H9 (cell line): ENCODE results near the gene ATAD2B. TPM values are rescaled to one million over a fixed set of nuclear protein-coding genes. Genes with fewer than 3 reads are reported as not detected.

Experiments
- DNase-seq: peaks from one replicate; pipeline ENCODE4 v3.0.0-alpha.2; 2017
- H2AFZ ChIP-seq: one replicate; pipeline ENCODE4 v1.6.1; 2013; ENCODE audit warnings: mild to moderate bottlenecking, low read length, control low read depth, moderate library complexity
- H2AK5ac ChIP-seq: 2 replicates; pipeline ENCODE4 v1.6.1; 2013; ENCODE audit warnings: low read length, control low read depth, mixed read lengths; ENCODE audit not compliant: insufficient read length
- H2BK120ac ChIP-seq: one replicate; pipeline ENCODE4 v1.6.1; 2013; ENCODE audit warnings: low read depth, mild to moderate bottlenecking, low read length, control low read depth, inconsistent platforms; ENCODE audit not compliant: poor library complexity, severe bottlenecking
- H2BK12ac ChIP-seq: 2 replicates; pipeline ENCODE4 v1.6.1; 2013; ENCODE audit warnings: low read length, control low read depth, mixed read lengths, low read depth; ENCODE audit not compliant: insufficient read length
- H2BK15ac ChIP-seq: 2 replicates; pipeline ENCODE4 v1.6.1; 2013; ENCODE audit warnings: low read depth, low read length, control low read depth
- H2BK20ac ChIP-seq: one replicate; pipeline ENCODE4 v1.6.1; 2013; ENCODE audit warnings: low read depth, mild to moderate bottlenecking, low read length, control low read depth, inconsistent platforms; ENCODE audit not compliant: poor library complexity, severe bottlenecking
- H2BK5ac ChIP-seq: 2 replicates; pipeline ENCODE4 v1.6.1; 2013; ENCODE audit warnings: low read length, control low read depth, mixed read lengths; ENCODE audit not compliant: insufficient read length
- H3K14ac ChIP-seq: 2 replicates; pipeline ENCODE4 v1.6.1; 2013; ENCODE audit warnings: low read length, control low read depth; ENCODE audit not compliant: insufficient read depth
- H3K18ac ChIP-seq: 2 replicates; pipeline ENCODE4 v1.6.1; 2013; ENCODE audit warnings: low read depth, mild to moderate bottlenecking, mixed read lengths, low read length, control low read depth; ENCODE audit not compliant: insufficient read length
- H3K23ac ChIP-seq: 2 replicates; pipeline ENCODE4 v1.6.1; 2013; ENCODE audit warnings: low read length, control low read depth, mixed read lengths, low read depth; ENCODE audit not compliant: insufficient read length
- H3K23me2 ChIP-seq: 2 replicates; pipeline ENCODE4 v1.6.1; 2013; ENCODE audit warnings: low read depth, mild to moderate bottlenecking, mixed read lengths, low read length, control low read depth; ENCODE audit not compliant: insufficient read length, poor library complexity, severe bottlenecking
- H3K27ac ChIP-seq: 2 replicates; pipeline ENCODE4 v1.5.1; 2013; ENCODE audit warnings: low read length, control low read depth, mixed read lengths, low read depth; ENCODE audit not compliant: insufficient read length
- H3K27me3 ChIP-seq: 2 replicates; pipeline ENCODE4 v1.6.1; 2013; ENCODE audit warnings: low read length, control low read depth, inconsistent platforms; ENCODE audit not compliant: insufficient read depth
- H3K4ac ChIP-seq: 2 replicates; pipeline ENCODE4 v1.6.1; 2013; ENCODE audit warnings: low read depth, mild to moderate bottlenecking, control low read depth, inconsistent platforms, low read length, moderate library complexity
- H3K4me1 ChIP-seq: 2 replicates; pipeline ENCODE4 v1.6.1; 2013; ENCODE audit warnings: low read length, control low read depth, inconsistent platforms; ENCODE audit not compliant: insufficient read depth
- H3K4me2 ChIP-seq: 2 replicates; pipeline ENCODE4 v1.6.1; 2013; ENCODE audit warnings: low read length, control low read depth, mixed read lengths; ENCODE audit not compliant: insufficient read length, insufficient read depth
- H3K56ac ChIP-seq: 2 replicates; pipeline ENCODE4 v1.6.1; 2013; ENCODE audit warnings: low read depth, mild to moderate bottlenecking, mixed read lengths, low read length, control low read depth; ENCODE audit not compliant: insufficient read length
- H3K79me1 ChIP-seq: 2 replicates; pipeline ENCODE4 v1.6.1; 2013; ENCODE audit warnings: low read depth, mild to moderate bottlenecking, moderate library complexity, low read length, control low read depth, inconsistent platforms; ENCODE audit not compliant: insufficient read depth, poor library complexity, severe bottlenecking
- H3K79me2 ChIP-seq: 2 replicates; pipeline ENCODE4 v1.6.1; 2013; ENCODE audit warnings: low read length, control low read depth, inconsistent platforms; ENCODE audit not compliant: insufficient read depth
- H3K9ac ChIP-seq: 2 replicates; pipeline ENCODE4 v1.6.1; 2013; ENCODE audit warnings: low read length, control low read depth, mixed read lengths; ENCODE audit not compliant: insufficient read length; ENCODE audit errors: extremely low read depth
- H3K9me3 ChIP-seq: one replicate; pipeline ENCODE4 v1.6.1; 2013; ENCODE audit warnings: low read depth, low read length, inconsistent platforms; ENCODE audit not compliant: control insufficient read depth
- H3T11ph ChIP-seq: one replicate; pipeline ENCODE4 v1.6.1; 2013; ENCODE audit warnings: mild to moderate bottlenecking, low read length, control low read depth, inconsistent platforms
- H4K20me1 ChIP-seq: one replicate; pipeline ENCODE4 v1.6.1; 2013; ENCODE audit not compliant: control insufficient read depth, insufficient read length, insufficient read depth
- H4K5ac ChIP-seq: 2 replicates; pipeline ENCODE4 v1.6.1; 2013; ENCODE audit warnings: low read depth, mild to moderate bottlenecking, mixed read lengths, low read length, control low read depth; ENCODE audit not compliant: insufficient read length
- H4K8ac ChIP-seq: replicated peaks from 2 replicates; pipeline ENCODE4 v1.6.1; 2013; ENCODE audit warnings: low read length, control low read depth, mixed read lengths, low read depth; ENCODE audit not compliant: insufficient read length
- H4K91ac ChIP-seq: 2 replicates; pipeline ENCODE4 v1.6.1; 2013; ENCODE audit warnings: low read depth, mild to moderate bottlenecking, moderate library complexity, mixed read lengths, low read length, control low read depth; ENCODE audit not compliant: insufficient read length
- H3K27ac Mint-ChIP-seq, 3 experiments: 2 replicates in 2 of 3; 3 replicates in 1 of 3; pipeline ENCODE4 v1.8.0; 2020 to 2021; ENCODE audit warnings: mixed read lengths in 3 of 3, mild to moderate bottlenecking in 1 of 3, moderate library complexity in 1 of 3
- H3K27me3 Mint-ChIP-seq: 2 replicates; pipeline ENCODE4 v1.8.0; 2021; ENCODE audit warnings: low read depth, mild to moderate bottlenecking, moderate library complexity, mixed read lengths
- H3K36me3 Mint-ChIP-seq, 3 experiments: 2 replicates in 2 of 3; 3 replicates in 1 of 3; pipeline ENCODE4 v1.8.0; 2020 to 2021; ENCODE audit warnings: low read depth in 3 of 3, mixed read lengths in 3 of 3; ENCODE audit not compliant: insufficient read depth in 1 of 3
- H3K4me1 Mint-ChIP-seq, 2 experiments: 2 replicates each; pipeline ENCODE4 v1.8.0; 2020; ENCODE audit warnings: mixed read lengths in 2 of 2
- H3K4me3 Mint-ChIP-seq, 2 experiments: 2 replicates in 1 of 2; 3 replicates in 1 of 2; pipeline ENCODE4 v1.8.0; 2020 to 2021; ENCODE audit warnings: mild to moderate bottlenecking in 2 of 2, mixed read lengths in 2 of 2, moderate library complexity in 1 of 2
- H3K9me3 Mint-ChIP-seq, 2 experiments: 2 replicates in 1 of 2; 3 replicates in 1 of 2; pipeline ENCODE4 v1.8.0; 2020; ENCODE audit warnings: mild to moderate bottlenecking in 2 of 2, mixed read lengths in 2 of 2, moderate library complexity in 1 of 2
- WGBS: extraction: QIAGEN DNeasy Blood & Tissue Kit; methylation state at CpG from one replicate; pipeline ENCODE4 v1.1.7; 2013; ENCODE audit warnings: missing lambda C conversion rate, low lambda C conversion rate, mixed read lengths; ENCODE audit not compliant: insufficient read length; ENCODE audit errors: extremely low coverage; 5-methylcytosine and 5-hydroxymethylcytosine counted together
- total RNA-seq: library from RNA; stranded (reverse); gene quantifications from 2 replicates; pipeline ENCODE4 v1.2.1, GENCODE V29; 2021
- TF ChIP-seq, protein P1 (sequence below): fragments of 200-600 bp; sonication (generic); conservative IDR thresholded peaks from 3 replicates; pipeline ENCODE4 v1.8.0; 2021; ENCODE audit warnings: antibody characterized with exemption, mild to moderate bottlenecking

ATAD2B gene
- total RNA-seq, 1 experiment from 2014 or later, result 21.4 TPM

DNA sequence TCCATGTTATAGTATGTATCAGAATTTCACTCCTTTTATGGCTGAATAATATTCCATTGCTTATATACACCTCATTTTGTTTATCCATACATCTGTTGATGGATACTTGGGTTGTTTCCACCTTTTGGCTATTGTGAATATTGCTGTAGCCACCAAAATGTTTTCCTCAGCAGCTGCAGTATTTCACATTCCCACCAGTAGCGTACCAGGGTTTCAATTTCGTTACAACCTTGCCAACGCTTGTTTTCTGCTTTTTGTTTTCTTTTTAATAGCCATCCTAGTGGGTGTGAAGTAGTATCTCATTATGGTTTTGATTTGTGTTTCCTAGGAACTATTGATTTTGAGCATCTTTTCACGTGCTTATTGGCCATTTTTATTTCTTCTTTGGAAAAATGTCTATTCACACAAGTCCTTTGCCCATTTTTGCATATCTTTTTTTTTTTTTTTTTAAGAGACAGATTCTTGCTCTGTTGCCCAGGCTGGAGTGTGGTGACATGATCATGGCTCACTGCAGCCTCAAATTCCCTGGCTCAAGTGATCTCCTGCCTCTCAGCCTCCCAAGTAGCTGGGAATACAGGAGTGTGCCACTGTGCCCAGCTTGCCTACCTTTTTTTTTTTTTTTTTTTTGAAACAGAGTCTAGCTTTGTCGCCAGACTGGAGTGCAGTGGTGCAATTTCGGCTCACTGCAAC is 27.5 kb upstream of the ATAD2B start:
- H4K91ac ChIP-seq, result no peak overlapping the region
- H3K4ac ChIP-seq, result no peak overlapping the region
- no peak overlapping the region for H2BK5ac ChIP-seq
- peaks cover 4% of the 10 kb centered on the region for H3K79me1 ChIP-seq
- no peak overlapping the region for H2BK12ac ChIP-seq
- H4K8ac ChIP-seq, result no peak overlapping the region
- no peak overlapping the region for H4K5ac ChIP-seq
- no peaks in the 10 kb centered on the region for H3K27me3 ChIP-seq
- no CpG with 5 or more reads among the region's 6 CpGs for WGBS
- H3K4me1 Mint-ChIP-seq, result no peaks in the 10 kb centered on the region
- DNase-seq, result no peak
- H3K9me3 ChIP-seq, result no peaks in the 10 kb centered on the region
- no peak overlapping the region for H3K56ac ChIP-seq
- TF ChIP-seq, protein P1, sequence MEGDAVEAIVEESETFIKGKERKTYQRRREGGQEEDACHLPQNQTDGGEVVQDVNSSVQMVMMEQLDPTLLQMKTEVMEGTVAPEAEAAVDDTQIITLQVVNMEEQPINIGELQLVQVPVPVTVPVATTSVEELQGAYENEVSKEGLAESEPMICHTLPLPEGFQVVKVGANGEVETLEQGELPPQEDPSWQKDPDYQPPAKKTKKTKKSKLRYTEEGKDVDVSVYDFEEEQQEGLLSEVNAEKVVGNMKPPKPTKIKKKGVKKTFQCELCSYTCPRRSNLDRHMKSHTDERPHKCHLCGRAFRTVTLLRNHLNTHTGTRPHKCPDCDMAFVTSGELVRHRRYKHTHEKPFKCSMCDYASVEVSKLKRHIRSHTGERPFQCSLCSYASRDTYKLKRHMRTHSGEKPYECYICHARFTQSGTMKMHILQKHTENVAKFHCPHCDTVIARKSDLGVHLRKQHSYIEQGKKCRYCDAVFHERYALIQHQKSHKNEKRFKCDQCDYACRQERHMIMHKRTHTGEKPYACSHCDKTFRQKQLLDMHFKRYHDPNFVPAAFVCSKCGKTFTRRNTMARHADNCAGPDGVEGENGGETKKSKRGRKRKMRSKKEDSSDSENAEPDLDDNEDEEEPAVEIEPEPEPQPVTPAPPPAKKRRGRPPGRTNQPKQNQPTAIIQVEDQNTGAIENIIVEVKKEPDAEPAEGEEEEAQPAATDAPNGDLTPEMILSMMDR, result no peak
- no peak overlapping the region for H3K4me3 Mint-ChIP-seq
- H2AFZ ChIP-seq, result no peak overlapping the region
- H3K27ac Mint-ChIP-seq, result no peak overlapping the region
- no peak overlapping the region for H3K27ac ChIP-seq
- peaks cover 1% of the 10 kb centered on the region; the same call in 1 of the 2 replicates for H3K79me2 ChIP-seq
- H3T11ph ChIP-seq, result no peak overlapping the region
- no peaks in the 10 kb centered on the region for H4K20me1 ChIP-seq
- H3K27me3 Mint-ChIP-seq, result no peaks in the 10 kb centered on the region
- H3K23me2 ChIP-seq, result no peaks in the 10 kb centered on the region
- no peaks in the 10 kb centered on the region for H3K4me1 ChIP-seq
- H3K14ac ChIP-seq, result no peak overlapping the region
- H3K23ac ChIP-seq, result no peak overlapping the region
- H2AK5ac ChIP-seq, result no peak overlapping the region
- H2BK120ac ChIP-seq, result no peak overlapping the region
- H3K9me3 Mint-ChIP-seq, result no peaks in the 10 kb centered on the region
- peaks cover 0 to under 1% (median 0%) of the 10 kb centered on the region in 3 experiments; a peak in 1 of 7 replicates for H3K36me3 Mint-ChIP-seq
- H2BK20ac ChIP-seq, result no peak overlapping the region
- H3K9ac ChIP-seq, result no peak overlapping the region
- no peak overlapping the region for H2BK15ac ChIP-seq
- H3K18ac ChIP-seq, result no peak overlapping the region
- no peak overlapping the region for H3K4me2 ChIP-seq
